CD14-positive monocyte (primary cell): Measurements from ENCODE around the gene AMTN. TPM values are rescaled to one million over a fixed set of nuclear protein-coding genes. Genes with fewer than 3 reads are reported as not detected.

Source experiments
- DNase-seq, 3 donors: peaks; one replicate each; pipeline ENCODE4 v3.0.0-alpha.2; 2011 to 2022
- H2AFZ ChIP-seq: 2 replicates; pipeline ENCODE4 v1.6.0; 2012; ENCODE audit warnings: mild to moderate bottlenecking, low read depth, low read length, inconsistent platforms; ENCODE audit not compliant: insufficient read depth, poor library complexity, severe bottlenecking
- H3K27ac ChIP-seq, 2 donors: 1 replicate in 1 of 2; 2 replicates in 1 of 2; pipeline ENCODE4 v1.5.1; 2012 to 2013; ENCODE audit warnings: low read length in 2 of 2, control low read depth in 1 of 2, inconsistent platforms in 1 of 2, low read depth in 1 of 2, mild to moderate bottlenecking in 1 of 2
- H3K27me3 ChIP-seq, 2 donors: one replicate each; pipeline versions ENCODE4 v1.6.0 to v1.6.1; 2011 to 2013; ENCODE audit warnings: low read length in 2 of 2; ENCODE audit not compliant: control insufficient read depth in 2 of 2, insufficient read depth in 2 of 2
- H3K36me3 ChIP-seq, 2 donors: replicated peaks in 1 of 2; 1 replicate in 1 of 2; 2 replicates in 1 of 2; pipeline versions ENCODE4 v1.5.1 to v1.6.1; 2012 to 2013; ENCODE audit warnings: low read length in 2 of 2, control low read depth in 1 of 2, inconsistent platforms in 1 of 2, mild to moderate bottlenecking in 1 of 2; ENCODE audit not compliant: insufficient read depth in 2 of 2, control insufficient read depth in 1 of 2
- H3K4me1 ChIP-seq, 2 donors: 1 replicate in 1 of 2; 2 replicates in 1 of 2; pipeline versions ENCODE4 v1.5.1 to v1.6.1; 2012 to 2013; ENCODE audit warnings: low read length in 2 of 2, control low read depth in 1 of 2, inconsistent platforms in 1 of 2, mild to moderate bottlenecking in 1 of 2, moderate library complexity in 1 of 2; ENCODE audit not compliant: insufficient read depth in 2 of 2, control insufficient read depth in 1 of 2
- H3K4me2 ChIP-seq: replicated peaks from 2 replicates; pipeline ENCODE3; 2012; ENCODE audit warnings: low read length, moderate library complexity, mild to moderate bottlenecking; ENCODE audit not compliant: poor library complexity, severe bottlenecking; ENCODE audit errors: extremely low read depth
- H3K4me3 ChIP-seq, 3 experiments: fragments of 200-600 bp in 1 of 3; sonication (generic) in 1 of 3; replicated peaks in 1 of 3; 1 replicate in 2 of 3; 2 replicates in 1 of 3; pipeline ENCODE4 v1.5.1; 2011 to 2013; ENCODE audit warnings: low read length in 3 of 3, mild to moderate bottlenecking in 3 of 3, control low read depth in 2 of 3, low read depth in 2 of 3, inconsistent platforms in 1 of 3, moderate library complexity in 1 of 3
- H3K79me2 ChIP-seq: 2 replicates; pipeline ENCODE4 v1.6.0; 2012; ENCODE audit warnings: mild to moderate bottlenecking, control low read depth, inconsistent platforms, low read length, moderate library complexity; ENCODE audit not compliant: insufficient read depth
- H3K9ac ChIP-seq: 2 replicates; pipeline ENCODE4 v1.6.0; 2017; ENCODE audit warnings: low read length, mild to moderate bottlenecking; ENCODE audit not compliant: insufficient read depth, poor library complexity, severe bottlenecking
- H3K9me3 ChIP-seq, 2 donors: replicated peaks in 1 of 2; 1 replicate in 1 of 2; 2 replicates in 1 of 2; pipeline versions ENCODE4 v1.5.1 to v1.6.1; 2012 to 2013; ENCODE audit warnings: low read length in 2 of 2, control low read depth in 1 of 2; ENCODE audit not compliant: control insufficient read depth in 1 of 2, insufficient read depth in 1 of 2
- H4K20me1 ChIP-seq: 2 replicates; pipeline ENCODE4 v1.6.0; 2012; ENCODE audit warnings: mild to moderate bottlenecking, low read length, control low read depth, moderate library complexity; ENCODE audit not compliant: insufficient read depth
- H3K27ac Mint-ChIP-seq, 7 donors: one replicate each; pipeline ENCODE4 v1.8.0; 2020; ENCODE audit warnings: mild to moderate bottlenecking in 7 of 7, mixed read lengths in 7 of 7, moderate library complexity in 6 of 7, inconsistent platforms in 2 of 7
- H3K27me3 Mint-ChIP-seq, 3 donors: one replicate each; pipeline ENCODE4 v1.8.0; 2021 to 2022; ENCODE audit warnings: low read depth in 3 of 3, mild to moderate bottlenecking in 3 of 3, mixed read lengths in 3 of 3, moderate library complexity in 3 of 3, inconsistent platforms in 1 of 3
- H3K36me3 Mint-ChIP-seq, 2 donors: one replicate each; pipeline ENCODE4 v1.8.0; 2020; ENCODE audit warnings: mixed read lengths in 2 of 2, inconsistent platforms in 1 of 2, mild to moderate bottlenecking in 1 of 2
- H3K4me1 Mint-ChIP-seq: one replicate; pipeline ENCODE4 v1.8.0; 2020; ENCODE audit warnings: mild to moderate bottlenecking, mixed read lengths
- H3K4me3 Mint-ChIP-seq, 2 donors: one replicate each; pipeline ENCODE4 v1.8.0; 2020; ENCODE audit warnings: mild to moderate bottlenecking in 2 of 2, mixed read lengths in 2 of 2, moderate library complexity in 1 of 2
- H3K9me3 Mint-ChIP-seq, 7 donors: one replicate each; pipeline ENCODE4 v1.8.0; 2020 to 2022; ENCODE audit warnings: mixed read lengths in 7 of 7, mild to moderate bottlenecking in 6 of 7, moderate library complexity in 6 of 7, inconsistent platforms in 2 of 7
- WGBS: methylation state at CpG from one replicate; pipeline ENCODE4 v1.1.5; 2013; ENCODE audit warnings: missing lambda C conversion rate; ENCODE audit not compliant: insufficient coverage; 5-methylcytosine and 5-hydroxymethylcytosine counted together
- intact Hi-C, 2 donors: fragments of 100-400 bp; cut with micrococcal nuclease; formaldehyde crosslinking; loops; one replicate each; pipeline versions ENCODE4 v1.15.0 to v1.15.1; 2023
- polyA plus RNA-seq, 3 donors: library from polyadenylated mRNA; depleted of rRNA in 1 of 3; unstranded in 2 of 3; stranded (reverse) in 1 of 3; fragments of 300-500 nt in 2 of 3; fragments of >200 nt in 1 of 3; fragmentation: Illumina TruSeq in 2 of 3; gene quantifications; 1 replicate in 2 of 3; 2 replicates in 1 of 3; pipeline ENCODE4 v1.2.3, GENCODE V29; 2012 to 2021
- TF ChIP-seq, protein P1 (sequence below): fragments of 200-600 bp; IDR thresholded peaks from one replicate; pipeline ENCODE4 v1.8.0; 2022; ENCODE audit warnings: antibody characterized with exemption, mild to moderate bottlenecking

AMTN gene
- polyA plus RNA-seq, 3 donors, result not detected

DNA sequence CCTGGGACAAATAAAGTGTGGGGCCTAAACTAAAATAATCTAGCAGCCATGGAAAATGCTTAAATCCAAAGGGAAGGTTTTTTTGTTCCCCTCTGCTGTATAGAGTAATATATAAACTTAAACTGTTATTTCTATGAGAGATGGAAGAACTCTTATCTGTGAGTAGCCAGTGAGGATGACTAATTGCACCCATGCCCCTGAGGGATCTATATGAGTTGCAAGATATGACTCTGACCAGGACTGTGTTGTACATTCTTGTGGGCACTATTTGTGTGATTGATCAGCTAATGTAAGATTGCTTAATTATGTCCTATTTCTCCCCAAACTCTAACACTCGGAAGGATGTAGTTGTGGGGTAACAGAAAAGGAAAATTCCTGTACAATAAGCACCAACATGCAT lies 38.5 kb downstream of the AMTN start:
- TF ChIP-seq, protein P1, sequence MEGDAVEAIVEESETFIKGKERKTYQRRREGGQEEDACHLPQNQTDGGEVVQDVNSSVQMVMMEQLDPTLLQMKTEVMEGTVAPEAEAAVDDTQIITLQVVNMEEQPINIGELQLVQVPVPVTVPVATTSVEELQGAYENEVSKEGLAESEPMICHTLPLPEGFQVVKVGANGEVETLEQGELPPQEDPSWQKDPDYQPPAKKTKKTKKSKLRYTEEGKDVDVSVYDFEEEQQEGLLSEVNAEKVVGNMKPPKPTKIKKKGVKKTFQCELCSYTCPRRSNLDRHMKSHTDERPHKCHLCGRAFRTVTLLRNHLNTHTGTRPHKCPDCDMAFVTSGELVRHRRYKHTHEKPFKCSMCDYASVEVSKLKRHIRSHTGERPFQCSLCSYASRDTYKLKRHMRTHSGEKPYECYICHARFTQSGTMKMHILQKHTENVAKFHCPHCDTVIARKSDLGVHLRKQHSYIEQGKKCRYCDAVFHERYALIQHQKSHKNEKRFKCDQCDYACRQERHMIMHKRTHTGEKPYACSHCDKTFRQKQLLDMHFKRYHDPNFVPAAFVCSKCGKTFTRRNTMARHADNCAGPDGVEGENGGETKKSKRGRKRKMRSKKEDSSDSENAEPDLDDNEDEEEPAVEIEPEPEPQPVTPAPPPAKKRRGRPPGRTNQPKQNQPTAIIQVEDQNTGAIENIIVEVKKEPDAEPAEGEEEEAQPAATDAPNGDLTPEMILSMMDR, result no peak
- H3K27ac Mint-ChIP-seq, result no peak overlapping the region
- no CpG with 5 or more reads among the region's 1 CpG for WGBS
- intact Hi-C loops, result no loop called here
- H3K36me3 Mint-ChIP-seq, result no peaks in the 10 kb centered on the region
- H3K36me3 ChIP-seq, result no peaks in the 10 kb centered on the region
- H2AFZ ChIP-seq, result no peak overlapping the region
- no peaks in the 10 kb centered on the region for H3K9me3 ChIP-seq
- peaks cover 0 to 1% (median 1%) of the 10 kb centered on the region in 3 donors for H3K27me3 Mint-ChIP-seq
- no peak overlapping the region for H3K9ac ChIP-seq
- H3K27ac ChIP-seq, result no peak overlapping the region
- H3K4me1 ChIP-seq, result peaks cover 5 to 7% of the 10 kb centered on the region in 2 donors
- H3K4me1 Mint-ChIP-seq, result peaks cover 15% of the 10 kb centered on the region
- no peaks in the 10 kb centered on the region for H4K20me1 ChIP-seq
- H3K4me3 ChIP-seq, result no peak overlapping the region
- H3K4me3 Mint-ChIP-seq, result no peak overlapping the region
- no peak overlapping the region for H3K4me2 ChIP-seq
- peaks cover 0 to 6% (median 0%) of the 10 kb centered on the region in 7 donors for H3K9me3 Mint-ChIP-seq
- DNase-seq, result no peak
- H3K79me2 ChIP-seq, result no peaks in the 10 kb centered on the region
- H3K27me3 ChIP-seq, result no peaks in the 10 kb centered on the region

DNA sequence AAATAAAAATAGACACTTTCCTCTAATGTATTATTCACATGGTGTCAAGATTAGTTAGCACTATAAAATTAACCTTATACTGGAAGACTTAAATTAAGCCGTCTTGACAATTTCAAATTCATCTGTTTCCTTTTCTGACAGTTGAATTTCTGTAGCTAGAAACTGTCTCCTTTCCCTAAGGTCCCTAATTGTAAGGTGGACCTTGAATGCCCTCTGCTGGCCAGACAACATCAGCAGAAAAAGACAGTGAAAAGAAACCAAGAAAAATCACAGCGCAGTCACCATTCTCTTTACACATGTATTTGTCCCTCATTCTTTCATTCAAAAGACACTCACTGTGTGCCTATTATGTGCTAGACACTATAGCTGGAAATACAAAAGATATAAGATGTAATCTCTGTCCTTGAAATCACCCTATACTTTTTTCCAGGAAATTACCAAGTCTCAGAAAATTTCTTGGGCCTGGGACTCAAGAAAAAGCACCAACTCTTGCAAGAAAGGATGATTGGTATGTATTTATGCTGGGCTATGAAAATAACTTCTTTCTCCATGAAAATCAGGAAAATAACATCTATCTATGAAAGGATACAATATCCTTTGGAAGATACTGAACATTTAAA lies 41.0 kb downstream of the AMTN start:
- H3K4me1 ChIP-seq, result peaks cover 5 to 7% of the 10 kb centered on the region in 2 donors
- peak overlapping the region; percentile 44 for H2AFZ ChIP-seq
- H3K9me3 ChIP-seq, result no peaks in the 10 kb centered on the region
- H3K79me2 ChIP-seq, result no peaks in the 10 kb centered on the region
- DNase-seq, result peak; percentile 1 to 25 (median 21)
- peaks cover 15% of the 10 kb centered on the region for H3K4me1 Mint-ChIP-seq
- no peak overlapping the region for H3K4me2 ChIP-seq
- WGBS, result no CpG with 5 or more reads among the region's 2 CpGs
- TF ChIP-seq, protein P1, result peak; percentile 77
- no peaks in the 10 kb centered on the region for H3K36me3 Mint-ChIP-seq
- no peak overlapping the region for H3K4me3 ChIP-seq
- no peaks in the 10 kb centered on the region for H4K20me1 ChIP-seq
- intact Hi-C loops, result no loop called here
- H3K27ac Mint-ChIP-seq, result no peak overlapping the region
- no peaks in the 10 kb centered on the region for H3K27me3 ChIP-seq
- no peak overlapping the region for H3K9ac ChIP-seq
- H3K27ac ChIP-seq, result no peak overlapping the region
- peaks cover 0 to 6% (median 0%) of the 10 kb centered on the region in 7 donors for H3K9me3 Mint-ChIP-seq
- H3K27me3 Mint-ChIP-seq, result peaks cover 0 to 1% (median 1%) of the 10 kb centered on the region in 3 donors
- no peak overlapping the region for H3K4me3 Mint-ChIP-seq
- no peaks in the 10 kb centered on the region for H3K36me3 ChIP-seq
